ENCODE results near the gene CMTR1. TPM values are rescaled to one million over a fixed set of nuclear protein-coding genes. Genes with fewer than 3 reads are reported as not detected.
A peak's percentile ranks its signal among the peaks of the same experiment; 100 is the strongest.

Gene CMTR1
- total RNA-seq, 2 donors from 2014 or later, result 15.8 to 23.4 TPM

DNA sequence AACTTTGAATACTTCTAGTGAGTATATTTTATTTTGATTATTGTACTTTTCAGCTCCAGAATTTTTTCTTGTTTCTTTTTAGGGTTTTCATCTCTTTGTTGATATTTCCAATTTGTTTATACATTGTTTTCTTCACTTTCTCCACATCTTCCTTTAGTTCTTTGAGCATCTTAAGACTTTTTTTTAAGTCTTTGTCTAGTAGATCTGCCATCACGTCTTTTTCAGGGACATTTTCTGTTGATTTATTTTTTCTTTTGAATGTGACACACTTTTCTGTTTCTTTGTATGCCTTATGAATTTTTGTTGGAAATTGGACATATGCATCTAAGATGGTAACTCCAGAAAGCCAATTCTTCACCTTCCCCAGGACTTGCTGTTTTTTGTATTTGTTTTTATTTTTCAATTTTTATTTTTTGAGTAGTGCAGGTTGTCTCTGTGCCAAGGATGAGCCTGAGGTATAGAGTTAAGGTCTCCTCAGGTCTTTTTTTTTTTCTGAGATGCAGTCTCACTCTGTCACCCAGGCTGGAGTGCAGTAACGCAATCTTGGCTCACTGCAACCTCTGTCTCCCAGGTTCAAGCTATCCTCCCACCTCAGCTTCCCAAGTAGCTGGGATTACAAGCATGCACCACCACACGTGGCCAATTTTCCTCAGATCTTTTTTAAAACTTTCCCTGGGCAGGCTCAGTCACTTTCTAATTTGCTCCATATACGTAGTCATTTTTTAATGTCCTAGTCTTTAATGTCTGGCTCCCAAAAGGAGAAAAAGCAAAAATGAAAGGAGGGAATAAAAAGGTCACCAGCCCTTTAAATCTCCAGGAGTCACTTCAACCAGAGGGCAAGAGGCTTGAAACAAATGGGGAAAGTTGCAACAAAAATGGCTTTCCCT lies 6.7 kb upstream of the CMTR1 start:
- no peak overlapping the region for H3K4me3 ChIP-seq
- TF ChIP-seq POLR2A (IDR thresholded peaks at IDR 0.05), result no peak
- TF ChIP-seq, protein P1, sequence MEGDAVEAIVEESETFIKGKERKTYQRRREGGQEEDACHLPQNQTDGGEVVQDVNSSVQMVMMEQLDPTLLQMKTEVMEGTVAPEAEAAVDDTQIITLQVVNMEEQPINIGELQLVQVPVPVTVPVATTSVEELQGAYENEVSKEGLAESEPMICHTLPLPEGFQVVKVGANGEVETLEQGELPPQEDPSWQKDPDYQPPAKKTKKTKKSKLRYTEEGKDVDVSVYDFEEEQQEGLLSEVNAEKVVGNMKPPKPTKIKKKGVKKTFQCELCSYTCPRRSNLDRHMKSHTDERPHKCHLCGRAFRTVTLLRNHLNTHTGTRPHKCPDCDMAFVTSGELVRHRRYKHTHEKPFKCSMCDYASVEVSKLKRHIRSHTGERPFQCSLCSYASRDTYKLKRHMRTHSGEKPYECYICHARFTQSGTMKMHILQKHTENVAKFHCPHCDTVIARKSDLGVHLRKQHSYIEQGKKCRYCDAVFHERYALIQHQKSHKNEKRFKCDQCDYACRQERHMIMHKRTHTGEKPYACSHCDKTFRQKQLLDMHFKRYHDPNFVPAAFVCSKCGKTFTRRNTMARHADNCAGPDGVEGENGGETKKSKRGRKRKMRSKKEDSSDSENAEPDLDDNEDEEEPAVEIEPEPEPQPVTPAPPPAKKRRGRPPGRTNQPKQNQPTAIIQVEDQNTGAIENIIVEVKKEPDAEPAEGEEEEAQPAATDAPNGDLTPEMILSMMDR (IDR thresholded peaks at IDR 0.05), result no peak
- intact Hi-C loops (cut with DNase I), result no loop called here
- H3K9me3 ChIP-seq, result no peaks in the 10 kb centered on the region
- DNase-seq, result no peak
- H3K27me3 ChIP-seq, result no peaks in the 10 kb centered on the region
- H3K4me1 ChIP-seq, result no peaks in the 10 kb centered on the region
- no peak overlapping the region for H3K27ac ChIP-seq
- no peaks in the 10 kb centered on the region for H3K36me3 ChIP-seq (replicated peaks in 1 of 2; ENCODE audit: insufficient read depth in 1 of 2, low read depth in 2 of 2)
- no peak for ATAC-seq
- WGBS, 2 donors, result 71 to 79% methylated on average over 4 of the region's 4 CpGs

DNA sequence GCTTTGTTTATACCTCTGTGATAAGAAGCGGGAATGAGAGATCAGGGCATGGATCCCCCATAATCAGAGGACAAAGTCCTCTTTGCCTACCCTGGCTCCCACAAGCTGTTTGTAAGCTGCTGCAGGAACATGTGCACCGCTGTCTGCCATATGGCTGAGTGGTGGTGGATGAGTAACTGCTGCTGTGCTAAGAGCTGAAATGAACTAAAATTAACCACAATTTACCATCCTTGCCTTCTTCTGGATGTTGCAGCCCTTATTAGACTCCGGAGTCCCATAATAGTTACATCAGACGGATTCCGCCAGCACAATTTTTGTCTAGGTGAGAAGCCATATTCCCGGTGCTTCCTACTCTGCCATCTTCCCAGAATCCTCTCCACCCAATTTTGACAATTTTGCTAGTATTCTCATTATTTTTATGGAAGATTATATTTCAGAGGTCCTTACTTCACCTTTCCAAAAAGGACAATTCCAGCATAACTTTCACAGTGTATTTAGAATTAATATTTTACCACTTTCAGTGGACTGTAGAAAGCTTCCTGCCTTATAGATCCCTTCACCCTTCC lies 6.0 kb upstream of the CMTR1 start:
- ATAC-seq (no peak), DNase-seq (no peak)
- no peaks in the 10 kb centered on the region for H3K9me3 ChIP-seq
- intact Hi-C loops (cut with DNase I), result no loop called here
- H3K4me3 ChIP-seq, result no peak overlapping the region
- peaks cover under 1% of the 10 kb centered on the region for H3K4me1 ChIP-seq
- H3K27me3 ChIP-seq, result no peaks in the 10 kb centered on the region
- no peak overlapping the region for H3K27ac ChIP-seq
- TF ChIP-seq, protein P1 (IDR thresholded peaks at IDR 0.05), result no peak
- TF ChIP-seq POLR2A (IDR thresholded peaks at IDR 0.05), result no peak
- 78 to 81% methylated on average over 6 of the region's 6 CpGs for WGBS, 2 donors
- no peaks in the 10 kb centered on the region for H3K36me3 ChIP-seq (replicated peaks in 1 of 2; ENCODE audit: insufficient read depth in 1 of 2, low read depth in 2 of 2)

DNA sequence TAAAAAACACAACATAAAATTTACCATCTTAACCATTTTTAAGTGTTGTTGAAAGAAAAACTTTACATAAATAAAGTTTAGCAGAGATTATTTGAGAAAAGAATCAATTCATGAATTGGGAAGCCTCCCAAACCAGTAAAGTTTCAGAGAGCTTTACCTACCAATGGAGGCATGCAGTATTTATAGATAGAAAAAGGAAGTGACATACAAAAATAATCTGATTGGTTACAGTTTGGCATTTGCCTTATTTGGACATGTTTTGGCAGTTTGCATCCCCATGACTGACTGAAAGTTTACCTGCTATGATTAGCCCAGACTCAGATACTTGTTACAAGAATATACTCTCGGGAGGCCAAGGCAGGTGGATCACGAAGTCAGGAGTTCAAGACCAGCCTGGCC lies 3.7 kb upstream of the CMTR1 start:
- Histone ChIP-seq H3K27ac (no peak overlapping the region), H3K36me3 (replicated peaks in 1 of 2; ENCODE audit: insufficient read depth in 1 of 2, low read depth in 2 of 2) (no peaks in the 10 kb centered on the region), H3K27me3 (no peaks in the 10 kb centered on the region), H3K9me3 (no peaks in the 10 kb centered on the region), H3K4me1 (peaks cover 16% of the 10 kb centered on the region), H3K4me3 (no peak overlapping the region)
- 35 to 53% methylated on average over 2 of the region's 2 CpGs for WGBS, 2 donors
- DNase-seq (no peak), ATAC-seq (no peak)
- TF ChIP-seq POLR2A (IDR thresholded peaks at IDR 0.05), result no peak
- TF ChIP-seq, protein P1 (IDR thresholded peaks at IDR 0.05), result no peak
- intact Hi-C loops (cut with DNase I), result no loop called here

DNA sequence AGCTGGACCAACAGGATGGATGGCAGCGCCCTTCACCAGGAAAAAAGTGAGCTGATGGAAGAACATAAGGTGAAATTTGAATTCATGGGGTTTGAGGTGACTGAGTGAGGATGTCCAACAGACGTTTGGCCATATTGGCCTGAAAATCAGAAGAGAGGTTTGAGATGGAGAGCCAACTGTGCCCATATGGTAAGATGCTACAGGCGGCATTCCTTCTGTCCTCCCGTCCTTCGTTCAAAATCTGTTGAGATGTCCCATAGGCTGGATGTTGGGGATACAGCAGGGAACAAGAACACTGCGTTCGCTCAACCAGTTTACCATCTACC lies 468 bp upstream of the CMTR1 start:
- Histone ChIP-seq H3K4me3 (peak overlapping the region; percentile 59 to 88), H3K27me3 (no peaks in the 10 kb centered on the region), H3K27ac (peak overlapping the region; percentile 78 to 90 (median 84)), H3K36me3 (replicated peaks in 1 of 2; ENCODE audit: insufficient read depth in 1 of 2, low read depth in 2 of 2) (peaks cover 0 to 6% of the 10 kb centered on the region in 2 donors), H3K9me3 (no peaks in the 10 kb centered on the region), H3K4me1 (peaks cover 21% of the 10 kb centered on the region)
- no peak for DNase-seq
- intact Hi-C loops (cut with DNase I), result no loop called here
- 4 to 11% methylated on average over 7 of the region's 7 CpGs for WGBS, 2 donors
- TF ChIP-seq, protein P1 (IDR thresholded peaks at IDR 0.05), result no peak
- no peak for TF ChIP-seq POLR2A (IDR thresholded peaks at IDR 0.05)
- peak; percentile 13 for ATAC-seq

Measured in body of pancreas (tissue), 4 donors.